HepG2 (cell line): ENCODE measurements around the gene ATP13A5. TPM values are rescaled to one million over a fixed set of nuclear protein-coding genes. Genes with fewer than 3 reads are reported as not detected.

Experiments
- ATAC-seq: fragments of 200-7000 bp; cut with Tn5 transposase; 3 replicates; pipeline ENCODE4 v1.9.1; 2020; ENCODE audit warnings: mild to moderate bottlenecking, moderate library complexity
- BruUV-seq: library from RNA; stranded (reverse); fragments of 400-500 nt; replicated peaks from 2 replicates; lab custom pipeline; 2021; lab: Mats Ljungman, UMichigan
- CTCF ChIA-PET: fragments of 300-600 bp; formaldehyde crosslinking; extraction: SDS; loops from one replicate; lab custom pipeline; 2021; ENCODE audit warnings: low total read pairs, inconsistent platforms, low intra/inter-chr PET ratio; lab: Yijun Ruan, JAX
- POLR2A ChIA-PET: fragments of 350-600 bp; sonication (Branson Sonifier 250); formaldehyde crosslinking; loops from one replicate; lab custom pipeline; 2020; ENCODE audit warnings: antibody characterized with exemption, inconsistent platforms; lab: Yijun Ruan, JAX
- DNase-seq: peaks from one replicate; pipeline ENCODE4 v3.0.0-alpha.2; 2015; ENCODE audit warnings: low spot score
- FAIRE-seq: peaks from 3 replicates; lab custom pipeline; 2011; peaks lifted over from hg19 to GRCh38; lab: Jason Lieb, UNC
- H2AFZ ChIP-seq: one replicate; pipeline ENCODE4 v1.6.1; 2011; ENCODE audit warnings: low read length, inconsistent platforms
- H3K27ac ChIP-seq: fragments of 300-600 bp; 3 replicates; pipeline ENCODE4 v1.8.0; 2011; ENCODE audit warnings: mixed run types, mild to moderate bottlenecking, mixed read lengths, low read length, inconsistent platforms; ENCODE audit not compliant: insufficient read depth; ENCODE audit errors: extremely low read length
- H3K27me3 ChIP-seq, 2 experiments: fragments of 200-600 bp in 1 of 2; 2 replicates in 1 of 2; 3 replicates in 1 of 2; pipeline versions ENCODE4 v1.6.0 to v1.8.0; 2011; ENCODE audit warnings: low read length in 2 of 2, mild to moderate bottlenecking in 2 of 2, moderate library complexity in 2 of 2, inconsistent platforms in 1 of 2; ENCODE audit not compliant: insufficient read depth in 2 of 2, control insufficient read depth in 1 of 2
- H3K36me3 ChIP-seq, 2 experiments: fragments of 200-600 bp in 1 of 2; replicated peaks in 1 of 2; 2 replicates in 1 of 2; 3 replicates in 1 of 2; pipeline versions ENCODE4 v1.5.1 to v1.8.0; 2011; ENCODE audit warnings: low read length in 2 of 2, inconsistent platforms in 1 of 2; ENCODE audit not compliant: insufficient read depth in 2 of 2, control insufficient read depth in 1 of 2
- H3K4me1 ChIP-seq: 2 replicates; pipeline ENCODE4 v1.5.1; 2012; ENCODE audit warnings: low read length, inconsistent platforms; ENCODE audit not compliant: insufficient read depth
- H3K4me2 ChIP-seq: 2 replicates; pipeline ENCODE4 v1.6.0; 2011; ENCODE audit warnings: low read depth, low read length, inconsistent platforms
- H3K4me3 ChIP-seq, 3 experiments: fragments of 200-600 bp in 1 of 3; sonication (generic), shearing (Covaris generic) in 1 of 3; replicated peaks in 1 of 3; 2 replicates each; pipeline ENCODE4 v1.5.1; 2011 to 2016; ENCODE audit warnings: low read length in 3 of 3, inconsistent platforms in 2 of 3, low read depth in 2 of 3, mild to moderate bottlenecking in 2 of 3, control low read depth in 1 of 3, mixed read lengths in 1 of 3; ENCODE audit not compliant: insufficient read depth in 1 of 3
- H3K79me2 ChIP-seq: one replicate; pipeline ENCODE4 v1.6.1; 2011; ENCODE audit warnings: low read length, inconsistent platforms; ENCODE audit not compliant: insufficient read depth
- H3K9ac ChIP-seq: 2 replicates; pipeline ENCODE4 v1.6.0; 2011; ENCODE audit warnings: mild to moderate bottlenecking, low read depth, low read length, inconsistent platforms; ENCODE audit not compliant: insufficient read depth
- H3K9me3 ChIP-seq: 2 replicates; pipeline ENCODE4 v1.5.1; 2012; ENCODE audit warnings: mild to moderate bottlenecking, low read length
- H4K20me1 ChIP-seq: 2 replicates; pipeline ENCODE4 v1.6.0; 2011; ENCODE audit warnings: inconsistent platforms, mild to moderate bottlenecking, low read length, moderate library complexity; ENCODE audit not compliant: insufficient read depth
- CBX1 ChIP-seq: IDR thresholded peaks from one replicate; pipeline ENCODE4 v1.6.1; 2016; ENCODE audit warnings: antibody characterized with exemption, low read depth
- CBX5 ChIP-seq: sonication (generic); formaldehyde crosslinking; IDR thresholded peaks from 2 replicates; pipeline ENCODE4 v1.4.0; 2020; ENCODE audit warnings: missing genetic modification reagents, borderline replicate concordance
- HNRNPLL ChIP-seq: fragments of 200-400 bp; formaldehyde crosslinking; IDR thresholded peaks from 2 replicates; pipeline ENCODE4 v1.6.1; 2017; ENCODE audit warnings: mild to moderate bottlenecking, low read depth, low read length; ENCODE audit not compliant: poor library complexity, severe bottlenecking
- RORA ChIP-seq: sonication (generic); formaldehyde crosslinking; IDR thresholded peaks from 2 replicates; pipeline ENCODE4 v1.5.0; 2020; ENCODE audit warnings: mild to moderate bottlenecking, missing genetic modification reagents, moderate library complexity
- SATB2 ChIP-seq: sonication (generic); formaldehyde crosslinking; IDR thresholded peaks from 2 replicates; pipeline ENCODE4 v1.5.0; 2020; ENCODE audit warnings: missing genetic modification reagents
- THYN1 ChIP-seq: sonication (generic); formaldehyde crosslinking; IDR thresholded peaks from 2 replicates; pipeline ENCODE4 v1.8.1; 2023; ENCODE audit warnings: low read depth, mild to moderate bottlenecking, moderate library complexity, missing genetic modification reagents, borderline replicate concordance
- ZNF160 ChIP-seq: sonication (generic); formaldehyde crosslinking; IDR thresholded peaks from 2 replicates; pipeline ENCODE4 v1.8.0; 2022; ENCODE audit warnings: mild to moderate bottlenecking, inconsistent platforms, missing genetic modification reagents
- ZNF207 ChIP-seq: fragments of 450-650 bp; IDR thresholded peaks from 2 replicates; pipeline ENCODE4 v1.6.1; 2016; ENCODE audit warnings: antibody characterized with exemption, borderline replicate concordance
- ZSCAN30 ChIP-seq: sonication (generic); formaldehyde crosslinking; IDR thresholded peaks from 2 replicates; pipeline ENCODE4 v1.5.0; 2020; ENCODE audit warnings: mild to moderate bottlenecking, missing genetic modification reagents
- ZZZ3 ChIP-seq: sonication (generic); formaldehyde crosslinking; IDR thresholded peaks from 2 replicates; pipeline ENCODE4 v1.4.0; 2020; ENCODE audit warnings: missing genetic modification reagents, mild to moderate bottlenecking, borderline replicate concordance
- WGBS: methylation state at CpG from one replicate; pipeline ENCODE4 v1.1.6; 2017; ENCODE audit warnings: low lambda C conversion rate; 5-methylcytosine and 5-hydroxymethylcytosine counted together
- in situ Hi-C: cut with HindIII; loops from 2 replicates; pipeline ENCODE4 v1.10.0; 2017; ENCODE audit warnings: low pct_unique_long_range_greater_than_20kb; ENCODE audit not compliant: extremely low pct_ligation_motif_present
- intact Hi-C: fragments of 100-400 bp; cut with micrococcal nuclease; formaldehyde crosslinking; loops from one replicate; pipeline ENCODE4 v1.10.0; 2022; ENCODE audit not compliant: unreplicated experiment
- polyA plus RNA-seq, 8 experiments: library from polyadenylated mRNA; depleted of rRNA in 3 of 8; stranded (reverse) in 7 of 8; unstranded in 1 of 8; fragments of >200 nt; fragmentation: Illumina TruSeq in 4 of 8; extraction: Trizol in 4 of 8; gene quantifications; 2 replicates each; pipeline versions ENCODE4 v1.2.1 to v1.2.3, GENCODE V29; 2011 to 2016; ENCODE audit warnings: low read depth in 4 of 8, missing spikeins in 1 of 8, mixed read lengths in 1 of 8; ENCODE audit not compliant: insufficient read depth in 1 of 8
- total RNA-seq, 5 experiments: library from RNA; depleted of rRNA; stranded (reverse); fragments of >200 nt; fragmentation: Illumina TruSeq; extraction: Trizol; gene quantifications; 2 replicates each; pipeline ENCODE4 v1.2.3, GENCODE V29; 2016; ENCODE audit warnings: low read depth in 1 of 5
- TF ChIP-seq, protein P1 (sequence below): IDR thresholded peaks from 2 replicates; pipeline ENCODE4 v1.6.1; 2016; ENCODE audit warnings: low read depth

ATP13A5 gene
- total and polyA plus RNA-seq, 2 of the 13 experiments (the other 11 are each of a cell fraction or from before 2014, with no cell fraction given): not detected

DNA sequence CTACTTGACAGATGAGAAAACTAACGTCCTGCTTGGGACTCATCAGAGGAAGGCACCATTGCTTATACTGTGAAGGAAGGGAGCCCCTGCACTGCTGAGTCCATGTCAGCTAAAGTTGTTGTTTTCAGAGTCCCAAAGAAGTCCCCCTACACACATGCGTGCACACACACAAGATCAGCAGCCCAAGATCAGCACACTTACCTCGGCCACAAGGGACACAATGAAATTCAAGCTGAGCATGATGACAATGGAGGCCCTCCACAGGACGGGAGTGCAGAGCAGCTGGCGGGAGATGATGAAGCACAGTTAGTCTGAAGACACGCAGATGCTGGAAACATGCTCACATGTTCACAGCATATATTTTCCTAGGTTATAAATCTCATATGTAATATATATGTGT is 28.6 kb upstream of the ATP13A5 start:
- FAIRE-seq (no peak), DNase-seq (no peak), ATAC-seq (no peak)
- Histone ChIP-seq H3K9me3 (no peaks in the 10 kb centered on the region), H2AFZ (no peak overlapping the region), H3K4me1 (no peaks in the 10 kb centered on the region), H3K27ac (no peak overlapping the region), H3K4me2 (no peak overlapping the region), H3K36me3 (no peaks in the 10 kb centered on the region), H3K9ac (no peak overlapping the region), H3K4me3 (no peak overlapping the region), H3K79me2 (no peaks in the 10 kb centered on the region), H4K20me1 (no peaks in the 10 kb centered on the region), H3K27me3 (no peaks in the 10 kb centered on the region)
- TF ChIP-seq ZZZ3 (CRISPR knock-in tag): no peak
- no peak for TF ChIP-seq SATB2 (CRISPR knock-in tag)
- no peak for TF ChIP-seq HNRNPLL
- TF ChIP-seq THYN1 (CRISPR knock-in tag): no peak
- TF ChIP-seq ZNF207: no peak
- TF ChIP-seq CBX1: no peak
- no peak for TF ChIP-seq RORA
- no peak for TF ChIP-seq CBX5 (CRISPR knock-in tag)
- TF ChIP-seq ZSCAN30 (CRISPR knock-in tag): no peak
- no peak for TF ChIP-seq ZNF160 (CRISPR knock-in tag)
- ChIA-PET POLR2A (no interaction called here), CTCF (no interaction called here)
- WGBS: 7% methylated on average over 5 of the region's 6 CpGs
- intact Hi-C loops (no loop called here), in situ Hi-C loops (no loop called here)
- BruUV-seq: no TSS peak

DNA sequence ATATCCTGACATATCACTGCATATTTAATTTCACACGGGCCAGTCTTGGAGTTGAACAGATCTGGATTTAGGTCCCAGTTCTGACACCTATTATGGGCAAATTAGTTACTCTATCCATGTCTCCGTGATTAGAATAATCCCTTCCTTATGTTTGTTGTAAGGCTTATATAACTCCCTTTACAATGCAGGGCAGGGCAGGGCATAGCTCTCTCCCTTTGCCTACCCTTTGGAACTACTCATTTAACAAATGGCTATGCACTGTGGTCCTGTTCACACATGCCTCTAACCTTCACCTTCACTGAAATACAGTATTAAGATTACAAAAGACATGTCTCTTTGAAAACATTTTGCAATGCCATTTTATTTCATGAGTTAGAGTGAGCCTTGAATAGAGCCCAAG is 24.8 kb upstream of the ATP13A5 start:
- in situ Hi-C loops: no loop called here
- no peak overlapping the region for H3K9ac ChIP-seq
- H2AFZ ChIP-seq: no peak overlapping the region
- FAIRE-seq: no peak
- CTCF ChIA-PET: no interaction called here
- ATAC-seq: no peak
- BruUV-seq: no TSS peak
- no peaks in the 10 kb centered on the region for H3K27me3 ChIP-seq
- no peaks in the 10 kb centered on the region for H3K4me1 ChIP-seq
- TF ChIP-seq, protein P1, sequence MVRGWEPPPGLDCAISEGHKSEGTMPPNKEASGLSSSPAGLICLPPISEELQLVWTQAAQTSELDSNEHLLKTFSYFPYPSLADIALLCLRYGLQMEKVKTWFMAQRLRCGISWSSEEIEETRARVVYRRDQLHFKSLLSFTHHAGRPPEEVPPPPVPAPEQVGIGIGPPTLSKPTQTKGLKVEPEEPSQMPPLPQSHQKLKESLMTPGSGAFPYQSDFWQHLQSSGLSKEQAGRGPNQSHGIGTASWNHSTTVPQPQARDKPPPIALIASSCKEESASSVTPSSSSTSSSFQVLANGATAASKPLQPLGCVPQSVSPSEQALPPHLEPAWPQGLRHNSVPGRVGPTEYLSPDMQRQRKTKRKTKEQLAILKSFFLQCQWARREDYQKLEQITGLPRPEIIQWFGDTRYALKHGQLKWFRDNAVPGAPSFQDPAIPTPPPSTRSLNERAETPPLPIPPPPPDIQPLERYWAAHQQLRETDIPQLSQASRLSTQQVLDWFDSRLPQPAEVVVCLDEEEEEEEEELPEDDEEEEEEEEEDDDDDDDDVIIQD: no peak
- TF ChIP-seq, all 625 proteins: peak for 0
- Histone ChIP-seq H3K4me2 (no peak overlapping the region), H3K4me3 (no peak overlapping the region), H3K79me2 (no peaks in the 10 kb centered on the region), H3K27ac (no peak overlapping the region), H4K20me1 (no peaks in the 10 kb centered on the region), H3K9me3 (no peaks in the 10 kb centered on the region), H3K36me3 (no peaks in the 10 kb centered on the region)
- WGBS: 0% methylated on average over 2 of the region's 2 CpGs
- POLR2A ChIA-PET: no interaction called here
- DNase-seq: no peak
- intact Hi-C loops: no loop called here
